HepG2 (cell line): ENCODE results near the gene INTS4. TPM values are rescaled to one million over a fixed set of nuclear protein-coding genes. Genes with fewer than 3 reads are reported as not detected.

Experiments
- GFI1 ChIP-seq: sonication (generic); formaldehyde crosslinking; IDR thresholded peaks from 2 replicates; pipeline ENCODE4 v1.5.0; 2020; ENCODE audit warnings: missing genetic modification reagents, mild to moderate bottlenecking, borderline replicate concordance
- JUNB ChIP-seq: sonication (generic); formaldehyde crosslinking; IDR thresholded peaks from 2 replicates; pipeline ENCODE4 v1.8.0; 2022; ENCODE audit warnings: missing genetic modification reagents, mild to moderate bottlenecking, borderline replicate concordance
- REPIN1 ChIP-seq: sonication (generic); formaldehyde crosslinking; IDR thresholded peaks from 2 replicates; pipeline ENCODE4 v1.8.0; 2022; ENCODE audit warnings: missing genetic modification reagents, low read depth, mild to moderate bottlenecking, borderline replicate concordance
- SMC3 ChIP-seq: IDR thresholded peaks from 2 replicates; pipeline ENCODE4 v1.6.1; 2011; ENCODE audit warnings: low read length, improper control_type of control experiment
- STAG1 ChIP-seq: sonication (generic); formaldehyde crosslinking; IDR thresholded peaks from 2 replicates; pipeline ENCODE4 v1.4.0; 2020; ENCODE audit warnings: missing genetic modification reagents
- XRCC5 ChIP-seq: fragments of 200-400 bp; formaldehyde crosslinking; optimal IDR thresholded peaks from 2 replicates; pipeline ENCODE3; 2017; ENCODE audit warnings: mild to moderate bottlenecking, low read length
- ZNF709 ChIP-seq: sonication (generic); formaldehyde crosslinking; IDR thresholded peaks from 2 replicates; pipeline ENCODE4 v1.5.0; 2020; ENCODE audit warnings: mild to moderate bottlenecking, missing genetic modification reagents
- ZSCAN31 ChIP-seq: sonication (generic); formaldehyde crosslinking; IDR thresholded peaks from 2 replicates; pipeline ENCODE4 v1.5.0; 2020; ENCODE audit warnings: low read depth, mild to moderate bottlenecking, missing genetic modification reagents
- polyA plus RNA-seq, 8 experiments: library from polyadenylated mRNA; depleted of rRNA in 3 of 8; stranded (reverse) in 7 of 8; unstranded in 1 of 8; fragments of >200 nt; fragmentation: Illumina TruSeq in 4 of 8; extraction: Trizol in 4 of 8; gene quantifications; 2 replicates each; pipeline versions ENCODE4 v1.2.1 to v1.2.3, GENCODE V29; 2011 to 2016; ENCODE audit warnings: low read depth in 4 of 8, missing spikeins in 1 of 8, mixed read lengths in 1 of 8; ENCODE audit not compliant: insufficient read depth in 1 of 8
- total RNA-seq, 5 experiments: library from RNA; depleted of rRNA; stranded (reverse); fragments of >200 nt; fragmentation: Illumina TruSeq; extraction: Trizol; gene quantifications; 2 replicates each; pipeline ENCODE4 v1.2.3, GENCODE V29; 2016; ENCODE audit warnings: low read depth in 1 of 5
- TF ChIP-seq, protein P1 (sequence below), 2 experiments: sonication (generic) in 1 of 2; formaldehyde crosslinking in 1 of 2; IDR thresholded peaks; 2 replicates each; pipeline versions ENCODE4 v1.4.0 to v1.6.1; 2018 to 2020; ENCODE audit warnings: missing genetic modification reagents in 2 of 2, borderline replicate concordance in 1 of 2, low read depth in 1 of 2, mild to moderate bottlenecking in 1 of 2, missing biosample characterization in 1 of 2
- TF ChIP-seq, protein P2 (sequence below): sonication (generic); formaldehyde crosslinking; IDR thresholded peaks from 2 replicates; pipeline ENCODE4 v1.5.0; 2020; ENCODE audit warnings: mild to moderate bottlenecking, missing genetic modification reagents, moderate library complexity
- TF ChIP-seq, protein P3 (sequence below), 2 experiments: IDR thresholded peaks; 2 replicates each; pipeline ENCODE4 v1.6.1; 2011 to 2012; ENCODE audit warnings: low read length in 2 of 2, borderline replicate concordance in 1 of 2, low read depth in 1 of 2, mild to moderate bottlenecking in 1 of 2, moderate library complexity in 1 of 2
- TF ChIP-seq, protein P4 (sequence below): sonication (generic); formaldehyde crosslinking; IDR thresholded peaks from 2 replicates; pipeline ENCODE4 v1.9.0; 2022; ENCODE audit warnings: missing genetic modification reagents, mild to moderate bottlenecking, borderline replicate concordance
- TF ChIP-seq, protein P5 (sequence below): IDR thresholded peaks from 2 replicates; pipeline ENCODE4 v1.6.1; 2018; ENCODE audit warnings: missing genetic modification reagents, mild to moderate bottlenecking, missing compliant biosample characterization

The INTS4 gene
- total and polyA plus RNA-seq, 2 of the 13 experiments (the other 11 are each of a cell fraction or from before 2014, with no cell fraction given): 37.3 to 44.8 TPM

DNA sequence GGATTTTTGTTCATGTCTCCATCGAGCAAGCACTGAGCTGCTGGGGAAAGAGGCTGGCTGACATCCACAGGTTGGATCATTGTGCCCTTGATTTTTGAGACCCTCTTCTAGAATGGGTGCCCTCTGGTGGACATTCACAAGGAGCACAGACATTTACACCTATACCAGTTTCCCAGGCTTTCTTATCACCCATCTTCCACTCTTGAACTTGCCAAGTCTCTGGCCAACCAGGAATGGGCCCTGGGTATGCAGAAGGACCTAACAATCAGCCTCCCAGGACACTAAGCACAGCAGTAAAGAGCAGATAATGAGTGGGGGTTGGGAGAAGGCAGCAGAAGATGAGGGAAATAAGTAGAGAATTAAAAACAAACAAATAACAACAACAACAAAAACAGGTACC is 5.7 kb upstream of the INTS4 start (continued):
- TF ChIP-seq, protein P1, sequence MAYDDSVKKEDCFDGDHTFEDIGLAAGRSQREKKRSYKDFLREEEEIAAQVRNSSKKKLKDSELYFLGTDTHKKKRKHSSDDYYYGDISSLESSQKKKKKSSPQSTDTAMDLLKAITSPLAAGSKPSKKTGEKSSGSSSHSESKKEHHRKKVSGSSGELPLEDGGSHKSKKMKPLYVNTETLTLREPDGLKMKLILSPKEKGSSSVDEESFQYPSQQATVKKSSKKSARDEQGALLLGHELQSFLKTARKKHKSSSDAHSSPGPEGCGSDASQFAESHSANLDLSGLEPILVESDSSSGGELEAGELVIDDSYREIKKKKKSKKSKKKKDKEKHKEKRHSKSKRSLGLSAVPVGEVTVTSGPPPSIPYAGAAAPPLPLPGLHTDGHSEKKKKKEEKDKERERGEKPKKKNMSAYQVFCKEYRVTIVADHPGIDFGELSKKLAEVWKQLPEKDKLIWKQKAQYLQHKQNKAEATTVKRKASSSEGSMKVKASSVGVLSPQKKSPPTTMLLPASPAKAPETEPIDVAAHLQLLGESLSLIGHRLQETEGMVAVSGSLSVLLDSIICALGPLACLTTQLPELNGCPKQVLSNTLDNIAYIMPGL (CRISPR knock-in tag; IDR thresholded peaks at IDR 0.05; ENCODE audit: borderline replicate concordance in 1 of 2, low read depth in 1 of 2): peak in 1 of 2 experiments; percentile 19; a peak in 1 of 4 replicates
- TF ChIP-seq ZSCAN31 (CRISPR knock-in tag) (no peak), SMC3 (peak; percentile 76), STAG1 (CRISPR knock-in tag) (peak; percentile 70), REPIN1 (0 out of 2 replicates have a peak, but pooled peaks have one; percentile 25), GFI1 (CRISPR knock-in tag) (no peak), ZNF709 (CRISPR knock-in tag) (no peak), XRCC5 (peak; percentile 42), JUNB (CRISPR knock-in tag) (no peak)
- TF ChIP-seq, protein P2, sequence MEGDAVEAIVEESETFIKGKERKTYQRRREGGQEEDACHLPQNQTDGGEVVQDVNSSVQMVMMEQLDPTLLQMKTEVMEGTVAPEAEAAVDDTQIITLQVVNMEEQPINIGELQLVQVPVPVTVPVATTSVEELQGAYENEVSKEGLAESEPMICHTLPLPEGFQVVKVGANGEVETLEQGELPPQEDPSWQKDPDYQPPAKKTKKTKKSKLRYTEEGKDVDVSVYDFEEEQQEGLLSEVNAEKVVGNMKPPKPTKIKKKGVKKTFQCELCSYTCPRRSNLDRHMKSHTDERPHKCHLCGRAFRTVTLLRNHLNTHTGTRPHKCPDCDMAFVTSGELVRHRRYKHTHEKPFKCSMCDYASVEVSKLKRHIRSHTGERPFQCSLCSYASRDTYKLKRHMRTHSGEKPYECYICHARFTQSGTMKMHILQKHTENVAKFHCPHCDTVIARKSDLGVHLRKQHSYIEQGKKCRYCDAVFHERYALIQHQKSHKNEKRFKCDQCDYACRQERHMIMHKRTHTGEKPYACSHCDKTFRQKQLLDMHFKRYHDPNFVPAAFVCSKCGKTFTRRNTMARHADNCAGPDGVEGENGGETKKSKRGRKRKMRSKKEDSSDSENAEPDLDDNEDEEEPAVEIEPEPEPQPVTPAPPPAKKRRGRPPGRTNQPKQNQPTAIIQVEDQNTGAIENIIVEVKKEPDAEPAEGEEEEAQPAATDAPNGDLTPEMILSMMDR (CRISPR knock-in tag): peak; percentile 80
- TF ChIP-seq, protein P3, sequence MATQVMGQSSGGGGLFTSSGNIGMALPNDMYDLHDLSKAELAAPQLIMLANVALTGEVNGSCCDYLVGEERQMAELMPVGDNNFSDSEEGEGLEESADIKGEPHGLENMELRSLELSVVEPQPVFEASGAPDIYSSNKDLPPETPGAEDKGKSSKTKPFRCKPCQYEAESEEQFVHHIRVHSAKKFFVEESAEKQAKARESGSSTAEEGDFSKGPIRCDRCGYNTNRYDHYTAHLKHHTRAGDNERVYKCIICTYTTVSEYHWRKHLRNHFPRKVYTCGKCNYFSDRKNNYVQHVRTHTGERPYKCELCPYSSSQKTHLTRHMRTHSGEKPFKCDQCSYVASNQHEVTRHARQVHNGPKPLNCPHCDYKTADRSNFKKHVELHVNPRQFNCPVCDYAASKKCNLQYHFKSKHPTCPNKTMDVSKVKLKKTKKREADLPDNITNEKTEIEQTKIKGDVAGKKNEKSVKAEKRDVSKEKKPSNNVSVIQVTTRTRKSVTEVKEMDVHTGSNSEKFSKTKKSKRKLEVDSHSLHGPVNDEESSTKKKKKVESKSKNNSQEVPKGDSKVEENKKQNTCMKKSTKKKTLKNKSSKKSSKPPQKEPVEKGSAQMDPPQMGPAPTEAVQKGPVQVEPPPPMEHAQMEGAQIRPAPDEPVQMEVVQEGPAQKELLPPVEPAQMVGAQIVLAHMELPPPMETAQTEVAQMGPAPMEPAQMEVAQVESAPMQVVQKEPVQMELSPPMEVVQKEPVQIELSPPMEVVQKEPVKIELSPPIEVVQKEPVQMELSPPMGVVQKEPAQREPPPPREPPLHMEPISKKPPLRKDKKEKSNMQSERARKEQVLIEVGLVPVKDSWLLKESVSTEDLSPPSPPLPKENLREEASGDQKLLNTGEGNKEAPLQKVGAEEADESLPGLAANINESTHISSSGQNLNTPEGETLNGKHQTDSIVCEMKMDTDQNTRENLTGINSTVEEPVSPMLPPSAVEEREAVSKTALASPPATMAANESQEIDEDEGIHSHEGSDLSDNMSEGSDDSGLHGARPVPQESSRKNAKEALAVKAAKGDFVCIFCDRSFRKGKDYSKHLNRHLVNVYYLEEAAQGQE (IDR thresholded peaks at IDR 0.05; ENCODE audit: borderline replicate concordance in 1 of 2, low read depth in 1 of 2, low read length in 2 of 2): no peak
- TF ChIP-seq, protein P4, sequence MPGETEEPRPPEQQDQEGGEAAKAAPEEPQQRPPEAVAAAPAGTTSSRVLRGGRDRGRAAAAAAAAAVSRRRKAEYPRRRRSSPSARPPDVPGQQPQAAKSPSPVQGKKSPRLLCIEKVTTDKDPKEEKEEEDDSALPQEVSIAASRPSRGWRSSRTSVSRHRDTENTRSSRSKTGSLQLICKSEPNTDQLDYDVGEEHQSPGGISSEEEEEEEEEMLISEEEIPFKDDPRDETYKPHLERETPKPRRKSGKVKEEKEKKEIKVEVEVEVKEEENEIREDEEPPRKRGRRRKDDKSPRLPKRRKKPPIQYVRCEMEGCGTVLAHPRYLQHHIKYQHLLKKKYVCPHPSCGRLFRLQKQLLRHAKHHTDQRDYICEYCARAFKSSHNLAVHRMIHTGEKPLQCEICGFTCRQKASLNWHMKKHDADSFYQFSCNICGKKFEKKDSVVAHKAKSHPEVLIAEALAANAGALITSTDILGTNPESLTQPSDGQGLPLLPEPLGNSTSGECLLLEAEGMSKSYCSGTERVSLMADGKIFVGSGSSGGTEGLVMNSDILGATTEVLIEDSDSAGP (CRISPR knock-in tag): no peak
- TF ChIP-seq, protein P5, sequence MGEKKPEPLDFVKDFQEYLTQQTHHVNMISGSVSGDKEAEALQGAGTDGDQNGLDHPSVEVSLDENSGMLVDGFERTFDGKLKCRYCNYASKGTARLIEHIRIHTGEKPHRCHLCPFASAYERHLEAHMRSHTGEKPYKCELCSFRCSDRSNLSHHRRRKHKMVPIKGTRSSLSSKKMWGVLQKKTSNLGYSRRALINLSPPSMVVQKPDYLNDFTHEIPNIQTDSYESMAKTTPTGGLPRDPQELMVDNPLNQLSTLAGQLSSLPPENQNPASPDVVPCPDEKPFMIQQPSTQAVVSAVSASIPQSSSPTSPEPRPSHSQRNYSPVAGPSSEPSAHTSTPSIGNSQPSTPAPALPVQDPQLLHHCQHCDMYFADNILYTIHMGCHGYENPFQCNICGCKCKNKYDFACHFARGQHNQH (CRISPR knock-in tag): no peak
